Measurements from ENCODE around the gene RBM8A.

RBM8A gene

DNA sequence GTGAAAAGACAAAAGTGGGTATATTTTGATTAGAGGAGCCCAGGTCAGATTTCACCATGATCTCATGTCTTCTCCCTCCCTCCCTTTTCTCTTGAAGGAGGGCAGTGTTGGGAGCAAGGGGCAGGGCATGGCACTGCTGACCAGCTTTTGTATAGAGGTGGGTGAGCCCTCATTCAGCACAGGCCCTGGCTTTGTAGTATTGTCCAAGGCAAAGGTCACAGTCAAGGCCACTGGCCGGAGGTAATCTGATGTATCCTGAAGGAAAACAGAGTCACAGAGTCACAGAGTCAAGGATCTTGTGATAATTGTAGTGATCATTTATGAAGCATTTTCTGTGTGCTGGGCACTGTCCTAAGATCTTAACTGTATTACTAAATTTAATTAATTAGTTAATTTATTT, 29.3 kb downstream of the RBM8A start:
- Histone ChIP-seq H3K4me1 (ENCODE audit: control insufficient read depth in 2 of 2, insufficient read depth in 1 of 2, low read depth in 1 of 2, low read length in 2 of 2) (peaks cover 7% of the 10 kb centered on the region in 2 donors), H3K23ac (ENCODE audit: low read depth, low read length, poor library complexity) (no peak overlapping the region), H3K9ac (ENCODE audit: low read depth, low read length, poor library complexity) (no peak overlapping the region), H3K9me3 (replicated peaks in 1 of 2; ENCODE audit: control insufficient read depth in 2 of 2, insufficient read depth in 1 of 2, low read depth in 1 of 2, low read length in 2 of 2) (no peaks in the 10 kb centered on the region), H3K14ac (ENCODE audit: low read length) (no peak overlapping the region), H3K27me3 (ENCODE audit: control insufficient read depth in 3 of 3, insufficient read depth in 3 of 3, low read depth in 1 of 3, low read length in 3 of 3) (peaks cover 0 to 29% (median 0%) of the 10 kb centered on the region in 3 experiments), H3K4me3 (ENCODE audit: low read length in 2 of 2) (no peak overlapping the region), H3K27ac (replicated peaks; ENCODE audit: low read length) (no peak overlapping the region), H2AFZ (ENCODE audit: low read length) (no peak overlapping the region), H2BK120ac (ENCODE audit: low read depth, low read length) (no peak overlapping the region), H3K18ac (ENCODE audit: low read length) (no peak overlapping the region), H2AK5ac (ENCODE audit: low read depth, low read length) (peak overlapping the region; percentile 37), H3K79me1 (ENCODE audit: low read depth, low read length) (no peaks in the 10 kb centered on the region), H2BK15ac (ENCODE audit: low read length) (no peak overlapping the region), H3K36me3 (replicated peaks in 1 of 2; ENCODE audit: control insufficient read depth in 2 of 2, insufficient read depth in 2 of 2, low read length in 2 of 2) (no peaks in the 10 kb centered on the region), H2BK12ac (ENCODE audit: low read length) (no peak overlapping the region), H3K4ac (ENCODE audit: low read length) (no peak overlapping the region), H4K8ac (ENCODE audit: low read depth, low read length) (no peak overlapping the region), H4K91ac (ENCODE audit: low read depth, low read length, poor library complexity) (no peak overlapping the region), H3K4me2 (ENCODE audit: insufficient read depth, low read length, poor library complexity, severe bottlenecking) (no peak overlapping the region), H2BK5ac (ENCODE audit: low read length) (no peak overlapping the region)
- no peak for DNase-seq (ENCODE audit: low spot score)
- no CpG with 5 or more reads among the region's 1 CpG for WGBS, 2 donors (ENCODE audit: extremely low coverage in 2 of 2, insufficient read length in 2 of 2, insufficient replicate concordance in 1 of 2)

DNA sequence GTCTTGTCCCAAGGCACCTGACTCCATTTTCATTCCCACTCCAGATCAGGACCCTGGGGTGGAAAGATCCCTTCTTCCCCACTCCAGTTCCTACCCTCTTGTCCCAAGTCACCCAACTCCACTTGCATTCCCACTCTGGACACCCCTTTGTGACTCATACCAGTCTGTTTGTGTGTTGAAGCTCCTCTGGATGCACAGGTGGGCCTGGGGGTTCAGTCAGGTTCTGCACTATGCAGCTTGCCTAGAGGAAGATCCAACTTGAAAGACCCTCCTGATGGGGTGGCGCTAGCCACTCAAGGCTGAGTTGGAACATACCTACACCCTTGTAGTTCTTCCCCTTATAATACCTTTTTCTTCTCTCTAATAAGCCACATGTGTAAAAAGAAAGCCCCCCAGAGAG, 31.8 kb downstream of the RBM8A start:
- Histone ChIP-seq H3K79me1 (ENCODE audit: low read depth, low read length) (no peaks in the 10 kb centered on the region), H4K91ac (ENCODE audit: low read depth, low read length, poor library complexity) (no peak overlapping the region), H2BK120ac (ENCODE audit: low read depth, low read length) (no peak overlapping the region), H3K18ac (ENCODE audit: low read length) (no peak overlapping the region), H3K14ac (ENCODE audit: low read length) (no peak overlapping the region), H2BK12ac (ENCODE audit: low read length) (no peak overlapping the region), H3K27me3 (ENCODE audit: control insufficient read depth in 3 of 3, insufficient read depth in 3 of 3, low read depth in 1 of 3, low read length in 3 of 3) (peaks cover 0 to 24% (median 0%) of the 10 kb centered on the region in 3 experiments), H3K27ac (replicated peaks; ENCODE audit: low read length) (no peak overlapping the region), H2AFZ (ENCODE audit: low read length) (no peak overlapping the region), H3K9ac (ENCODE audit: low read depth, low read length, poor library complexity) (no peak overlapping the region), H3K23ac (ENCODE audit: low read depth, low read length, poor library complexity) (no peak overlapping the region), H3K4me1 (ENCODE audit: control insufficient read depth in 2 of 2, insufficient read depth in 1 of 2, low read depth in 1 of 2, low read length in 2 of 2) (peaks cover 12 to 13% of the 10 kb centered on the region in 2 donors), H3K4me2 (ENCODE audit: insufficient read depth, low read length, poor library complexity, severe bottlenecking) (no peak overlapping the region), H2AK5ac (ENCODE audit: low read depth, low read length) (no peak overlapping the region), H3K4me3 (ENCODE audit: low read length in 2 of 2) (no peak overlapping the region), H2BK5ac (ENCODE audit: low read length) (no peak overlapping the region), H3K9me3 (replicated peaks in 1 of 2; ENCODE audit: control insufficient read depth in 2 of 2, insufficient read depth in 1 of 2, low read depth in 1 of 2, low read length in 2 of 2) (no peaks in the 10 kb centered on the region), H2BK15ac (ENCODE audit: low read length) (no peak overlapping the region), H3K4ac (ENCODE audit: low read length) (no peak overlapping the region), H4K8ac (ENCODE audit: low read depth, low read length) (no peak overlapping the region), H3K36me3 (replicated peaks in 1 of 2; ENCODE audit: control insufficient read depth in 2 of 2, insufficient read depth in 2 of 2, low read length in 2 of 2) (no peaks in the 10 kb centered on the region)
- DNase-seq (ENCODE audit: low spot score) = no peak
- WGBS, 2 donors (ENCODE audit: extremely low coverage in 2 of 2, insufficient read length in 2 of 2, insufficient replicate concordance in 1 of 2) = no CpG with 5 or more reads among the region's 1 CpG

DNA sequence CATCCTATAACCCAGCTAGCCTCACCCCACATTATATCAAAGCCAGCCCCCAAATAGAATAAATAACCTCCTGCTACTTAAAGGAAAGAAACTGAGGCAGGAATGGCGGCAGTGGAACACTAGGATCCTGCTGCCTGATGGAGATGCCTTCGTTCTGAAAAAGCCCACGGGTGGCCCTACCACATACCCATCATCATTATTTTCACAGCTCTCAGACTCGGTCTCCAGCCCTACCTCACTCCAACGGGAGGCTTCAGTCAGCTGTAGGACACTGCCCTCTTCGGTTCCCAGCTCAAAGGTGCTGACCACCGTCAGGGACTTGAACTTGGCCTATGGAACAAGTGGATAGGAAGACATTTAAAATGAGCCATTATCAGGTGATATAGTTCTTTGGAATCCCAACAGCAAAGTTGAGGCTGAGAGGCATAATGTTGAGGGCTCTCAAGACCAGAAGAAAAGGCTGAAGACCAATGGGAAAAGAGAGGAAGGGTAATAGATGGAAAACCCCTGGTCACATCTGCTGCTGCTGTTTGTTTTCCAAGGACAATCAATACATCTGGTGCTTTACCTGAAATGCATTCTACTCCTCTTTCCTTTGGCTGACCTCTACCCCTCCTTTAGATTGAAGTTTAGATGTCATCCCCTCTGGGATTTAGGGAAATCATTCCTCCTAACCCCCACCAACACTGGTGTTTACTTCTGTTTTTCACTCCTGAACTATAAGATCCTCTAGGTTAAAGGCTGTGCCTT, 33.8 kb downstream of the RBM8A start:
- H3K27me3 ChIP-seq (ENCODE audit: control insufficient read depth in 3 of 3, insufficient read depth in 3 of 3, low read depth in 1 of 3, low read length in 3 of 3) = peaks cover 0 to 24% (median 0%) of the 10 kb centered on the region in 3 experiments
- H4K91ac ChIP-seq (ENCODE audit: low read depth, low read length, poor library complexity) = no peak overlapping the region
- no peaks in the 10 kb centered on the region for H3K79me1 ChIP-seq (ENCODE audit: low read depth, low read length)
- no peak for DNase-seq (ENCODE audit: low spot score)
- H3K4me2 ChIP-seq (ENCODE audit: insufficient read depth, low read length, poor library complexity, severe bottlenecking) = no peak overlapping the region
- H4K8ac ChIP-seq (ENCODE audit: low read depth, low read length) = no peak overlapping the region
- no peak overlapping the region for H3K23ac ChIP-seq (ENCODE audit: low read depth, low read length, poor library complexity)
- no peaks in the 10 kb centered on the region for H3K9me3 ChIP-seq (replicated peaks in 1 of 2; ENCODE audit: control insufficient read depth in 2 of 2, insufficient read depth in 1 of 2, low read depth in 1 of 2, low read length in 2 of 2)
- no peak overlapping the region for H2AFZ ChIP-seq (ENCODE audit: low read length)
- H2AK5ac ChIP-seq (ENCODE audit: low read depth, low read length) = no peak overlapping the region
- no peak overlapping the region for H2BK12ac ChIP-seq (ENCODE audit: low read length)
- no peak overlapping the region for H3K18ac ChIP-seq (ENCODE audit: low read length)
- H3K9ac ChIP-seq (ENCODE audit: low read depth, low read length, poor library complexity) = no peak overlapping the region
- H3K27ac ChIP-seq (replicated peaks; ENCODE audit: low read length) = no peak overlapping the region
- no peak overlapping the region for H3K4me3 ChIP-seq (ENCODE audit: low read length in 2 of 2)
- H3K14ac ChIP-seq (ENCODE audit: low read length) = no peak overlapping the region
- no peak overlapping the region for H2BK15ac ChIP-seq (ENCODE audit: low read length)
- no peak overlapping the region for H2BK5ac ChIP-seq (ENCODE audit: low read length)
- H2BK120ac ChIP-seq (ENCODE audit: low read depth, low read length) = no peak overlapping the region
- H3K4me1 ChIP-seq (ENCODE audit: control insufficient read depth in 2 of 2, insufficient read depth in 1 of 2, low read depth in 1 of 2, low read length in 2 of 2) = peaks cover 5 to 6% of the 10 kb centered on the region in 2 donors
- no peaks in the 10 kb centered on the region for H3K36me3 ChIP-seq (replicated peaks in 1 of 2; ENCODE audit: control insufficient read depth in 2 of 2, insufficient read depth in 2 of 2, low read length in 2 of 2)
- no peak overlapping the region for H3K4ac ChIP-seq (ENCODE audit: low read length)
- WGBS, 2 donors (ENCODE audit: extremely low coverage in 2 of 2, insufficient read length in 2 of 2, insufficient replicate concordance in 1 of 2) = no CpG with 5 or more reads among the region's 7 CpGs

DNA sequence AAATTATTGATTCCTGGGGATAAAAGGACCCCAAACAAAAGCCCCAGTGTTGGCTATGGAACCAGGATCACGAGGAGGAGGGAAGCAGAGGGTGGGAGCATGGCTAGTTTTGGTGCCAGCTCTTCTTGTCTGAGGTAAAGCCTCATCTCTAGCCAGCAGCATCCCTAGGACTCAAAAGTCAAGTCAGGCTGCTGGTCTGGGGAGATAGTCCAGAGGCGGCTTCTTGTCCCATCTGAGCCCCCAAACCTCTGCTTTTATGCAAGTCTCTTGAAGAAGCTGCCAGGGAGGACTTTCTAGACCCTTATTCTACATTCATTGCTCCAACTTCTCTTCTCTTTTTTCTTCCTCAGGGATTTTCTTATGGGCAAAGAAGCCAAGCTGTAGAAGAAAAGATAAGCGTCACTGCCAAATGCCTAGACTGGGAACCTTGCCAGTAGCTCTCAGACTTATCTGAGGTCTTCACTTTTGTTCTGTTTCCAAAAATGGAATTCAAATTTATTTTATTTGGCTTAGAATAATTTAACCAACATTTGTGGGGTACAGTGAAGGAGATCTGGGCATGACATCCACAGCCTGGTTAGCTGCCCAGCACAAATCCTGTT, 34.7 kb downstream of the RBM8A start:
- no peak overlapping the region for H2BK15ac ChIP-seq (ENCODE audit: low read length)
- no peaks in the 10 kb centered on the region for H3K79me1 ChIP-seq (ENCODE audit: low read depth, low read length)
- no peak overlapping the region for H3K4ac ChIP-seq (ENCODE audit: low read length)
- peaks cover 0 to 27% (median 0%) of the 10 kb centered on the region in 3 experiments for H3K27me3 ChIP-seq (ENCODE audit: control insufficient read depth in 3 of 3, insufficient read depth in 3 of 3, low read depth in 1 of 3, low read length in 3 of 3)
- H3K9me3 ChIP-seq (replicated peaks in 1 of 2; ENCODE audit: control insufficient read depth in 2 of 2, insufficient read depth in 1 of 2, low read depth in 1 of 2, low read length in 2 of 2) = no peaks in the 10 kb centered on the region
- no peak overlapping the region for H3K4me2 ChIP-seq (ENCODE audit: insufficient read depth, low read length, poor library complexity, severe bottlenecking)
- H3K36me3 ChIP-seq (replicated peaks in 1 of 2; ENCODE audit: control insufficient read depth in 2 of 2, insufficient read depth in 2 of 2, low read length in 2 of 2) = no peaks in the 10 kb centered on the region
- DNase-seq (ENCODE audit: low spot score) = no peak
- no peak overlapping the region for H2BK5ac ChIP-seq (ENCODE audit: low read length)
- no peak overlapping the region for H2BK120ac ChIP-seq (ENCODE audit: low read depth, low read length)
- WGBS, 2 donors (ENCODE audit: extremely low coverage in 2 of 2, insufficient read length in 2 of 2, insufficient replicate concordance in 1 of 2) = no CpG with 5 or more reads among the region's 3 CpGs
- no peak overlapping the region for H2AK5ac ChIP-seq (ENCODE audit: low read depth, low read length)
- peak overlapping the region; percentile 19 for H3K18ac ChIP-seq (ENCODE audit: low read length)
- H3K23ac ChIP-seq (ENCODE audit: low read depth, low read length, poor library complexity) = no peak overlapping the region
- H2BK12ac ChIP-seq (ENCODE audit: low read length) = no peak overlapping the region
- H3K27ac ChIP-seq (replicated peaks; ENCODE audit: low read length) = peak overlapping the region; percentile 57
- peaks cover 5 to 6% of the 10 kb centered on the region in 2 donors for H3K4me1 ChIP-seq (ENCODE audit: control insufficient read depth in 2 of 2, insufficient read depth in 1 of 2, low read depth in 1 of 2, low read length in 2 of 2)
- H3K9ac ChIP-seq (ENCODE audit: low read depth, low read length, poor library complexity) = no peak overlapping the region
- H4K91ac ChIP-seq (ENCODE audit: low read depth, low read length, poor library complexity) = no peak overlapping the region
- H2AFZ ChIP-seq (ENCODE audit: low read length) = peak overlapping the region; percentile 87
- no peak overlapping the region for H3K14ac ChIP-seq (ENCODE audit: low read length)
- H3K4me3 ChIP-seq (ENCODE audit: low read length in 2 of 2) = no peak overlapping the region
- H4K8ac ChIP-seq (ENCODE audit: low read depth, low read length) = no peak overlapping the region
